ENCODE measurements around the gene MRPS34. TPM values are rescaled to one million over a fixed set of nuclear protein-coding genes. Genes with fewer than 3 reads are reported as not detected.
A peak's percentile ranks its signal among the peaks of the same experiment; 100 is the strongest.

MRPS34 gene
- total and polyA plus RNA-seq, 12 donors: 57.8 to 141 (median 79.5) TPM

GRCh38 chr16:1781254-1781653 lies 8.3 kb upstream of the MRPS34 start:
- intact Hi-C loops (cut with DNase I): no loop called here
- Histone ChIP-seq H3K9me3 (no peaks in the 10 kb centered on the region), H3K36me3 (peaks cover 0 to 63% (median 15%) of the 10 kb centered on the region in 9 donors), H3K4me3 (peak overlapping the region; percentile 43 to 96 (median 88)), H3K27me3 (no peaks in the 10 kb centered on the region), H3K27ac (peak overlapping the region in 8 of 10 donors; percentile 52 to 92 (median 88)), H3K4me1 (peaks cover 16 to 59% (median 34%) of the 10 kb centered on the region in 9 donors)
- no peak for ATAC-seq
- TF ChIP-seq CTCF (IDR thresholded peaks at IDR 0.05): no peak
- DNase-seq: peak in 1 of 2 donors; percentile 17
- WGBS, 2 donors: 68 to 69% methylated on average over 20 of the region's 20 CpGs

- peaks cover 16 to 54% (median 34%) of the 10 kb centered on the region in 9 donors for H3K4me1 ChIP-seq
- 71 to 75% methylated on average over 6 of the region's 6 CpGs for WGBS, 2 donors
- H3K36me3 ChIP-seq: peaks cover 0 to 63% (median 15%) of the 10 kb centered on the region in 9 donors
- H3K27ac ChIP-seq: no peak overlapping the region
- DNase-seq (no peak), ATAC-seq (no peak)
- intact Hi-C loops (cut with DNase I): no loop called here
- TF ChIP-seq CTCF (IDR thresholded peaks at IDR 0.05): no peak
- H3K9me3 ChIP-seq: no peaks in the 10 kb centered on the region
- H3K27me3 ChIP-seq: no peaks in the 10 kb centered on the region
- peak overlapping the region in 1 of 10 donors; percentile 93 for H3K4me3 ChIP-seq
Measured at GRCh38 chr16:1780677-1781072, 7.7 kb upstream of the MRPS34 start.

- Histone ChIP-seq H3K36me3 (peaks cover 0 to 62% (median 15%) of the 10 kb centered on the region in 9 donors), H3K27me3 (no peaks in the 10 kb centered on the region), H3K27ac (no peak overlapping the region), H3K4me3 (no peak overlapping the region), H3K4me1 (peaks cover 16 to 50% (median 34%) of the 10 kb centered on the region in 9 donors), H3K9me3 (no peaks in the 10 kb centered on the region)
- DNase-seq (peak in 1 of 2 donors; percentile 21), ATAC-seq (no peak)
- 82% methylated on average over 27 of the region's 27 CpGs for WGBS, 2 donors
- no peak for TF ChIP-seq CTCF (IDR thresholded peaks at IDR 0.05)
- intact Hi-C loops (cut with DNase I): loop anchor here in 1 of 10 donors (5.0 kb wide), 1 partner anchor 157 kb away; no protein-coding TSS in a partner anchor
Measured at GRCh38 chr16:1779741-1780676, 7.1 kb upstream of the MRPS34 start.

GRCh38 chr16:1779234-1779701 lies 6.3 kb upstream of the MRPS34 start:
- ATAC-seq (no peak), DNase-seq (peak in 1 of 2 donors; percentile 13)
- 81 to 82% methylated on average over 8 of the region's 8 CpGs for WGBS, 2 donors
- intact Hi-C loops (cut with DNase I): loop anchor here in 1 of 10 donors (5.0 kb wide), 1 partner anchor 158 kb away; no protein-coding TSS in a partner anchor
- H3K36me3 ChIP-seq: peaks cover 0 to 63% (median 15%) of the 10 kb centered on the region in 9 donors
- no peaks in the 10 kb centered on the region for H3K9me3 ChIP-seq
- H3K27me3 ChIP-seq: no peaks in the 10 kb centered on the region
- H3K27ac ChIP-seq: peak overlapping the region in 1 of 10 donors; percentile 7
- H3K4me1 ChIP-seq: peaks cover 19 to 50% (median 38%) of the 10 kb centered on the region in 9 donors
- no peak overlapping the region for H3K4me3 ChIP-seq
- TF ChIP-seq CTCF (IDR thresholded peaks at IDR 0.05): no peak
